Thyroid gland (tissue), 4 donors: Measurements from ENCODE around the gene TRIM46.

Experiments used
- POLR2A ChIP-seq, 2 donors: fragments of 450-650 bp; IDR thresholded peaks; one replicate each; pipeline ENCODE4 v1.6.1; 2017; ENCODE audit warnings: antibody characterized with exemption in 2 of 2, mild to moderate bottlenecking in 2 of 2, moderate library complexity in 1 of 2
- TF ChIP-seq, protein P1 (sequence below), 6 experiments: fragments of 200-600 bp in 3 of 6; fragments of 450-650 bp in 3 of 6; sonication (generic) in 3 of 6; IDR thresholded peaks; one replicate each; pipeline ENCODE4 v1.5.1; 2016 to 2019; ENCODE audit warnings: antibody characterized with exemption in 6 of 6, mild to moderate bottlenecking in 2 of 6, inconsistent platforms in 1 of 6, moderate library complexity in 1 of 6

DNA sequence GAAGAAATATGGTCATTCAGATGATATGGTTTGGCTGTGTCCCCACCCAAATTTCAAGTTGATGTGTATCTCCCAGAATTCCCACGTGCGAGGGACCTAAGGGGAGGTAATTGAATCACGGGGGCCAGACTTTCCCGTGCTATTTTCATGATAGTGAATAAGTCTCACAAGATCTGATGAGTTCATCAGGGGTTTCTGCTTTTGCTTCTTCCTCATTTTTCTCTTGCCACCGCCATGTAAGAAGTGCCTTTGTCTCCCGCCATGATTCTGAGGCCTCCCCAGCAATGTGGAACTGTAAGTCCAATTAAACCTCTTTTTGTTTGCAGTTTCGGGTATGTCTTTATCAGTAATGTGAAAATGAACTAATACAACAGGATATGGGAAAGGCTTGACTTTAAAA is 31.9 kb upstream of the TRIM46 start:
- no peak for TF ChIP-seq POLR2A (IDR thresholded peaks at IDR 0.05)
- TF ChIP-seq, protein P1, sequence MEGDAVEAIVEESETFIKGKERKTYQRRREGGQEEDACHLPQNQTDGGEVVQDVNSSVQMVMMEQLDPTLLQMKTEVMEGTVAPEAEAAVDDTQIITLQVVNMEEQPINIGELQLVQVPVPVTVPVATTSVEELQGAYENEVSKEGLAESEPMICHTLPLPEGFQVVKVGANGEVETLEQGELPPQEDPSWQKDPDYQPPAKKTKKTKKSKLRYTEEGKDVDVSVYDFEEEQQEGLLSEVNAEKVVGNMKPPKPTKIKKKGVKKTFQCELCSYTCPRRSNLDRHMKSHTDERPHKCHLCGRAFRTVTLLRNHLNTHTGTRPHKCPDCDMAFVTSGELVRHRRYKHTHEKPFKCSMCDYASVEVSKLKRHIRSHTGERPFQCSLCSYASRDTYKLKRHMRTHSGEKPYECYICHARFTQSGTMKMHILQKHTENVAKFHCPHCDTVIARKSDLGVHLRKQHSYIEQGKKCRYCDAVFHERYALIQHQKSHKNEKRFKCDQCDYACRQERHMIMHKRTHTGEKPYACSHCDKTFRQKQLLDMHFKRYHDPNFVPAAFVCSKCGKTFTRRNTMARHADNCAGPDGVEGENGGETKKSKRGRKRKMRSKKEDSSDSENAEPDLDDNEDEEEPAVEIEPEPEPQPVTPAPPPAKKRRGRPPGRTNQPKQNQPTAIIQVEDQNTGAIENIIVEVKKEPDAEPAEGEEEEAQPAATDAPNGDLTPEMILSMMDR (IDR thresholded peaks at IDR 0.05) = no peak
